GM19463 (cell line): ENCODE results near the gene TMEM131L.
A peak's percentile ranks its signal among the peaks of the same experiment; 100 is the strongest.
"Not testable (repeated sequence)": the region's sequence is repeated elsewhere in the genome, so short reads cannot be mapped to it uniquely, and the experiment has no call there.

Experiments used
- ATAC-seq: cut with Tn5 transposase; IDR thresholded peaks from one replicate; pipeline ENCODE4 v1.9.1; 2021; ENCODE audit warnings: mild to moderate bottlenecking, moderate library complexity; ENCODE audit not compliant: unreplicated experiment

TMEM131L gene

GRCh38 chr4:153447175-153447905, 18.8 kb upstream of the TMEM131L start:
- no peak for ATAC-seq

GRCh38 chr4:153448003-153448731, 18.0 kb upstream of the TMEM131L start:
- ATAC-seq = no peak

GRCh38 chr4:153449338-153449737, 16.8 kb upstream of the TMEM131L start:
- no peak for ATAC-seq

GRCh38 chr4:153450544-153450917, 15.6 kb upstream of the TMEM131L start:
- ATAC-seq = no peak

- not testable (repeated sequence) for ATAC-seq
Measured at GRCh38 chr4:153451145-153451544, 15.0 kb upstream of the TMEM131L start.

GRCh38 chr4:153451911-153452657, 14.1 kb upstream of the TMEM131L start:
- ATAC-seq = no peak

- ATAC-seq = no peak
Measured at GRCh38 chr4:153452658-153453378, 13.3 kb upstream of the TMEM131L start.

GRCh38 chr4:153453402-153453801, 12.8 kb upstream of the TMEM131L start:
- no peak for ATAC-seq

GRCh38 chr4:153458969-153459368, 7.2 kb upstream of the TMEM131L start:
- ATAC-seq = no peak

GRCh38 chr4:153461549-153461948, 4.6 kb upstream of the TMEM131L start:
- not testable (repeated sequence) for ATAC-seq

- no peak for ATAC-seq
Measured at GRCh38 chr4:153464068-153464467, 2.1 kb upstream of the TMEM131L start.

- ATAC-seq = no peak
Measured at GRCh38 chr4:153465140-153465539, 1.0 kb upstream of the TMEM131L start.

- no peak for ATAC-seq
Measured at GRCh38 chr4:153465615-153466080, 512 bp upstream of the TMEM131L start.

- peak; percentile 56 for ATAC-seq
Measured at GRCh38 chr4:153466949-153467896, 1.1 kb downstream of the TMEM131L start.

- ATAC-seq = no peak
Measured at GRCh38 chr4:153467897-153468262, 1.7 kb downstream of the TMEM131L start.

- ATAC-seq = peak; percentile 11
Measured at GRCh38 chr4:153468587-153468986, 2.4 kb downstream of the TMEM131L start.

GRCh38 chr4:153469031-153469430, 2.9 kb downstream of the TMEM131L start:
- no peak for ATAC-seq

- ATAC-seq = not testable (repeated sequence)
Measured at GRCh38 chr4:153471071-153471697, 5.0 kb downstream of the TMEM131L start.

- peak; percentile 22 for ATAC-seq
Measured at GRCh38 chr4:153471698-153472093, 5.5 kb downstream of the TMEM131L start.
